GM12865 (cell line): ENCODE data around the gene CTLA4.

Experiments used
- DNase-seq: peaks from one replicate; pipeline ENCODE4 v3.0.0; 2010; ENCODE audit warnings: low read depth
- H3K4me3 ChIP-seq: 2 replicates; pipeline ENCODE4 v1.5.1; 2011; ENCODE audit warnings: mild to moderate bottlenecking, low read depth, low read length, control low read depth
- TF ChIP-seq, protein P1 (sequence below): IDR thresholded peaks from 2 replicates; pipeline ENCODE4 v1.5.1; 2011; ENCODE audit warnings: low read length, control low read depth, low read depth, inconsistent platforms; ENCODE audit not compliant: insufficient read depth; ENCODE audit errors: missing control alignments

Gene CTLA4

GRCh38 chr2:203893401-203893800, 25.8 kb downstream of the CTLA4 start:
- no peak for DNase-seq
- TF ChIP-seq, protein P1, sequence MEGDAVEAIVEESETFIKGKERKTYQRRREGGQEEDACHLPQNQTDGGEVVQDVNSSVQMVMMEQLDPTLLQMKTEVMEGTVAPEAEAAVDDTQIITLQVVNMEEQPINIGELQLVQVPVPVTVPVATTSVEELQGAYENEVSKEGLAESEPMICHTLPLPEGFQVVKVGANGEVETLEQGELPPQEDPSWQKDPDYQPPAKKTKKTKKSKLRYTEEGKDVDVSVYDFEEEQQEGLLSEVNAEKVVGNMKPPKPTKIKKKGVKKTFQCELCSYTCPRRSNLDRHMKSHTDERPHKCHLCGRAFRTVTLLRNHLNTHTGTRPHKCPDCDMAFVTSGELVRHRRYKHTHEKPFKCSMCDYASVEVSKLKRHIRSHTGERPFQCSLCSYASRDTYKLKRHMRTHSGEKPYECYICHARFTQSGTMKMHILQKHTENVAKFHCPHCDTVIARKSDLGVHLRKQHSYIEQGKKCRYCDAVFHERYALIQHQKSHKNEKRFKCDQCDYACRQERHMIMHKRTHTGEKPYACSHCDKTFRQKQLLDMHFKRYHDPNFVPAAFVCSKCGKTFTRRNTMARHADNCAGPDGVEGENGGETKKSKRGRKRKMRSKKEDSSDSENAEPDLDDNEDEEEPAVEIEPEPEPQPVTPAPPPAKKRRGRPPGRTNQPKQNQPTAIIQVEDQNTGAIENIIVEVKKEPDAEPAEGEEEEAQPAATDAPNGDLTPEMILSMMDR: no peak
- no peak overlapping the region for H3K4me3 ChIP-seq

GRCh38 chr2:203893840-203894239, 26.3 kb downstream of the CTLA4 start:
- no peak for DNase-seq
- TF ChIP-seq, protein P1: no peak

GRCh38 chr2:203894262-203894661, 26.7 kb downstream of the CTLA4 start:
- no peak for DNase-seq
- H3K4me3 ChIP-seq: no peak overlapping the region
- TF ChIP-seq, protein P1: no peak

More at GRCh38 chr2:203893840-203894239, 26.3 kb downstream of the CTLA4 start:
- no peak overlapping the region for H3K4me3 ChIP-seq

DNA sequence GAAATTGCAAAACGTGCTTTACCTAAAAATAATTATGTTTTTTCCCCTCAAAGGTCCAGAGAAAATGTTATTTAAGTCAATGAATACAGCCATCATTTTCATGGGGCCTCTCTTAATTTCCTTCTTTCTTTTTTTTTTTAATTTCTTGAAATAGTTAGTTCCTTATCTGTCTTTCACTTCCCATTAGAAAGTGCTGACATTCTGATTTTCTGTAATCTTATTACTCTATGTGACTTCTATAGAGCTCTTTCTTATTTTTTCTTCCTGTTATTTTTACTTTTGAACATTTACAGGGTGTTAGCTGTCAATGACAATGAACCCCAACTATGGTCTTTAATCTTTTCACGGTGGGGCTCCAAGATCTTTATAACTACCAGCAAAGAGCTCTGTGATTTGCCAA, 30.0 kb downstream of the CTLA4 start:
- H3K4me3 ChIP-seq: no peak overlapping the region
- no peak for DNase-seq
- TF ChIP-seq, protein P1: no peak

- DNase-seq: no peak
- H3K4me3 ChIP-seq: no peak overlapping the region
Measured at GRCh38 chr2:203898657-203899056, 31.1 kb downstream of the CTLA4 start.

DNA sequence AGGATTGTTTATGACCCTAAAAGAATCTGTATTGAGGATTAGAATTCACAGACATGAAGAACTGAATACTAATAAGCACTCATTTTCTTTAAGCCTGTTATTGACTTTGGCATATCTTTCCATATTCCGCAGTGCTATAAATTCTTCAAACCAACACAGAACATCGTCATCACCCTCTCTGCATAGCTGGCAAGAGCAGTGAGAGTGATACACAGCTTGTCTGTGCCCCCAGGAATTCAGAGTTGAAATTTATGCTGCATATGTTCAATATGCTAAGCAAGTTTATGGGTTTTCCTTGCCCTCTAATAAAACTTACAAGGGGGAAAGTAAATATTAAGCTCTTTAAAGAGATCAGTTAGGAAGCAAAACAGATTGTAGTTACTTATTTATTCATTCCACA, 32.7 kb downstream of the CTLA4 start:
- H3K4me3 ChIP-seq: no peak overlapping the region
- TF ChIP-seq, protein P1: no peak
- DNase-seq: no peak

More at GRCh38 chr2:203898657-203899056, 31.1 kb downstream of the CTLA4 start:
- TF ChIP-seq, protein P1: no peak

DNA sequence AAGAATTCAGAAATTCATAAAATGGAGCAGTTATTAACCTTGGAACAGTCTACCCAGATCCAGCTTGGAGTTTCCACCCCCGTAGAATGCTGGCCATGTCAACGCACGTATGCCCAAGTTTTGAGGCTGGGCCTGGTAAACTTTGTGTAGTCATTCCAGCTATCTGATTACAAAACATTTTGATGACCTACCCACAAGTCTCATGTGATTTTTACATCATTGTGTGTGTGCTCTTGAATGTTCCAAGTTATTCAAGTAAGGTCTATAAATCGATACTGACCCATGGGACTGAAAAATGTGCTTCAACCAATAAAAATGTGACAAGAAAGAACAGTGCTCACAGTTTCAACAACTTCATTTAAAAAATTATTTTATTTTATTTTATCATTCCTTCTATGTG, 36.5 kb downstream of the CTLA4 start:
- TF ChIP-seq, protein P1: no peak
- DNase-seq: no peak
- no peak overlapping the region for H3K4me3 ChIP-seq
